Measurements from ENCODE around the gene SLC22A3.
"Not testable (repeated sequence)": the region's sequence is repeated elsewhere in the genome, so short reads cannot be mapped to it uniquely, and the experiment has no call there.

Gene SLC22A3

DNA sequence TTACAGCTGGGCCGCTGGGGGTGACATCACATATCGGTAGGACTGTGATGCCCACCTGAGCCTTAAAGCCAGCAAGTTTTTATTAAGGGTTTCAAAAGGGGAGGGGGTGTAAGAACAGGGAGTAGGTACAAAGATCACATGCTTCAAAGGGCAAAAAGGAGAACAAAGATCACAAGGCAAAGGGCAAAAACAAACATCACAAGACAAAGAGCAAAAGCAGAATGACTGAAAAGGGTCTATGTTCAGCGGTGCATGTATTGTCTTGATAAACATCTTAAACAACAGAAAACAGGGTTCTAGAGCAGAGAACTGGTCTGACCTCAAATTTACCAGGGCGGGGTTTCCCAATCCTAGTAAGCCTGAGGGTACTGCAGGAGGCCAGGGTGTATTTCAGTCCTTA, 101.6 kb downstream of the SLC22A3 start:
- not testable (repeated sequence) for DNase-seq

DNA sequence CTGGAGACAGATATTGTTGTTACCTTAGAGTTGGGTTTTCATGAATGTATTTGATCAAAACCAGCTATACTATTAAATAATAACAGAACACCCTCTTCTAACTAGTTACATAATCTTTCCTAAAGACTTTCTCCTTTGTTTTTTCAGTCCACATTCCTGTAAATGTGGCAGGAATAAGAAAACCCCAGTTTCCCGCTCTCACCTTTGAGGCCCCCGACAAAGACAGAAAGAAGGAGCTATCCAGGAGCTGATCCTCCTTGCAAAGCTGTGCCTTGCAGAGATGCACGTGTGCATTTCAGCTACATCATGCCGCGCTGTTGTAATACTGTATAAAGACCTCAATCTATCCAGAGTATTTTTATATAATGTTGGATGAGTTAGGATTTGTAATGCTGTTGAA, 102.7 kb downstream of the SLC22A3 start:
- no peak for DNase-seq

DNA sequence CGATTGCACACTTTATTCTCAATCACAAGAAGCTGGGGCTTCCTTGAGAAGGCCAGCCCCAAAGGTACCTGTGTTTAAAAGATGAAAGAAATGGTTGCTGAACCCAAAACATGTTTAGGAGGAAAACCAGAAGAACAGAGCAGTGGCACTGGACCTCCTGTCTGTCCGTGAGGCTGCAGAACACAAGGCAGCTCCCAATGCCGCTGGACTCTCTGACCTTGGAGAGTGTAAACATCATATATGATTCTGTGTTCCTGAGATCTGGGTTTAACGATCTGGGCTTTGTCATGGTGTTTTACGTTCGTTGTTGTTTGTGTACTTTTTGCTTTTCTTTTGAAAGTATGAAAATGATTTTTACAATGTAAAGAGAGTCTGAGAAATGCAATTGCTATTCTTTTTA, 106.1 kb downstream of the SLC22A3 start:
- DNase-seq = no peak

GRCh38 chr6:160455081-160455480, 106.9 kb downstream of the SLC22A3 start:
- no peak for DNase-seq

- peak; percentile 61 to 77 for DNase-seq
These were observed 107.5 kb downstream of the SLC22A3 start for GRCh38 chr6:160455541-160456213.

DNA sequence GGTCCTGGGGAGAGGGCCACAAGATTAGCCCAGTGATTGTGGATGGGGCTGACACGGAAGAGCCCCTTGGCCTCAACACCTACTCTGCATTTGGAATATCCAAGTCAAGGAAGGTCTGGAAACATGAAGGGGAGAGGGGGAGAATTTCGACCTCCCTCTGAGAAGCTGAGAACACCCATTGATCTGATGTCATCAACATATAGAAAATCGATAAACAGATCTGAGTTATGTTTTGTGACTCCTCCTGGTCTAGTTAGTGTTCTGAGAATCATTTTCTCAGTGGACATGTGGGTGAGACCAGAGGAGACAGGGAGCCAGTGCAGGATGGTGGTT, 108.0 kb downstream of the SLC22A3 start:
- no peak for DNase-seq

GRCh38 chr6:160457823-160458222, 109.6 kb downstream of the SLC22A3 start:
- no peak for DNase-seq

DNA sequence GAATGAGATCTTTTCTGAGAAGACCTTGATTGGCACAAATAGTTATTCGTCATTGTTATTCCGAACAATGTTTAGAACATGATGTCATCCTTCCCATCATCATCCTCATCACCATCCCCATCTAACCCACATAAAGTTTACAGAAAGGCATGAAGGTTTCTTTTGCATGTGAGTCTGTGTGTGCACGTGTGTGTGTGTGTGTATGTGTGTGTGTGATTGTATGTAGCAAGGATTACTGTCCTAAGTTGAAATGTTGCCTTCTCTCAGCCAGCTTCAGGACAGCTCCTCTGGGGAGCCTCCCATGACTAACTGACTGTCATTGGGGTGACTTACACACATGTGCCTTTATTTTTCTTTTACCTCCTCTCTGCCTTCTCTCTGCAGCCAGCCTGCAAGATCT, 113.5 kb downstream of the SLC22A3 start:
- DNase-seq = no peak

DNA sequence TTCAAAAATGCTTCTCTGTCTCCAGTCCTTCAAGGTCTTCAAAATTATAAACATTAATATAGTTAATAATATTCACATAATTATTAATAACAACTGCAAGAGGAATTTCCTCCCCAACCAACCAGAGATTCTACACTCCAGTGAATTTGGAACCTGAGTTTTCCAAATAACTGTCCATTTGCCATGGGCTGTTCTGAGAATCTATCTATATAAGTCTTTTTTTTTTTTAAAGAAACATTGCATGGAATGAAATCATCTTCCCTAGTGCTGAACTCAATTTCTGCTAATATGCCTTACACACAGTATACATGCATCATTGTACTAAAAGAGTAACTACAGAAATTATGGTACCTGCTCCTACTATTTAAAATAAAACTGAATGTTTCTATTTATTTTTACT, 113.9 kb downstream of the SLC22A3 start:
- DNase-seq = no peak

- peak; percentile 49 to 78 for DNase-seq
These were observed 114.5 kb downstream of the SLC22A3 start for GRCh38 chr6:160462551-160463109.

DNA sequence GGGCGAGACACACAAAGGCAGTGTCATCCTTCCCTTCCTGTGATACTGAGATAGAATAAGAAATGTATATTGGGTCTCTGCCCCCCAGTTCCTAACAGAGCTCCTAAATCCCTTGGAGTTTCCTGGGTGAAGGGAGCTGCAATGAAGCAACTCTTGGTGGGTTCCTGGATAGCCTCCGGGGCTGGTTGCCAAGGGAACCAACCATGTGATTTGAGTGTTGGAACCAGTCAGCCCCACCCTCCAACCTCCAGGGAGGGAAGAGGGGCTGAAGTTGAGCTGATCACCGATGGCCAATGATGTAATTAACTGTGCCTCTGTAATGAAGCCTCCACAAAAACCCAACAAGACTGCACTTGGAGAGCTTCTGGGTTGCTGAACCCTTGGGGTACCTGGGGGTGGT, 116.6 kb downstream of the SLC22A3 start:
- DNase-seq = no peak

- not testable (repeated sequence) for DNase-seq
These were observed 119.2 kb downstream of the SLC22A3 start for GRCh38 chr6:160467261-160467871.

DNA sequence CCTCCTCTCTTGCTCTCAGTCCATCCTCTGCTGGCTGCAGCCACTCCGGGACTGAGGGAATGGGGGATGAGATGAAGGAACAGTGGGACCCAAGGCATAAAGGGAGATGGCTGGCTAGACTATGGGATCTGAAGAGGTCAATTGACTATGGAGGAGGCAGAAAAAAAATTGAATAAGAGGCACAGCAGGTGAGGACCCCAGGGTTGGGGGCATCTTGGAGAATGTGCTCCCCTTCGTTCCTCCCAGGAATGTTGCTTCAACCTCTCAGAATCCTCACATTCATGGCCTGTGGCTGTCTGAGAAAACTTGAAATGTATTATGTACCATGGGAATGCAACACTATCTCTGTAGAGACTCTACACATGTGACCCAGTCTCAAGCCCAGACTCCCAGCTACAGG, 121.0 kb downstream of the SLC22A3 start:
- DNase-seq = no peak

GRCh38 chr6:160476056-160476455, 127.9 kb downstream of the SLC22A3 start:
- DNase-seq = not testable (repeated sequence)

DNA sequence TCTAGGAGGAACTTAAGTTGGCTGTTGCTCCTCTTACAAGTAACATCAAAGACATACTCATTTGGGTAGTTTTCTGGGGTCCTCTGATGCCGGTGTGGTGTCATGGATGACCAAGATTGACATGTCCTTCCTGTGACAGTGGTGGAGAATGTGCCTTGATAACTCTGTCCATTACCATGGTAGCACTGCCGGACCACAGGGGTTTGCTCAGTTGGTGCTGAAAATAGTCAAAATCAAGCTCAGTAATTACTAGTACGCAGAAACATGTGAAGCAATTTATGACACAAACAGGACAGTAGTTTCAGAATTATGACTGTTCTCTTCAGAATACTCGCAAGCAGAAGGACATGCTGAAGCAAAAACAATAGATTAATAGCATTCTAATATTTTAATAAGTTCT, 128.9 kb downstream of the SLC22A3 start:
- DNase-seq = not testable (repeated sequence)

DNA sequence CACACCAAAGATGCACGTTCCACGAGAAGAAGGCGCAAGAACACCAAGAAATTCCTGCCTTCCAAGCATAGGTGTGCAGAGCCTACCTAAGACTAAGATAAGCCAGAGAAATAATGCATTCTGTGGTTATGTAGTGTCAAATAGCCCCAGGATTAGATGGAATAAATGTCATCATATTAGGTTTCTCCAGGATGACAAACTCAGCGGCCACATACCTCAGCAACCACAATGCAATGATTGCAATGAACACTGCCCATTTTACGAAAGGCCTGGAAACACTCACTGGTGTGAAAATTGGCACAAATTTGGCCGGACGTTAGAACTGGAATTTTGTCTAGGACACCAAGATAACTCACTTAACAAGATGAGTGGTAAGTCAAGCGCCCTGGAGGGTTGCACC, 129.7 kb downstream of the SLC22A3 start:
- no peak for DNase-seq

- DNase-seq = no peak
These were observed 138.9 kb downstream of the SLC22A3 start for GRCh38 chr6:160487116-160487515.

GRCh38 chr6:160489091-160489490, 140.9 kb downstream of the SLC22A3 start:
- no peak for DNase-seq

DNA sequence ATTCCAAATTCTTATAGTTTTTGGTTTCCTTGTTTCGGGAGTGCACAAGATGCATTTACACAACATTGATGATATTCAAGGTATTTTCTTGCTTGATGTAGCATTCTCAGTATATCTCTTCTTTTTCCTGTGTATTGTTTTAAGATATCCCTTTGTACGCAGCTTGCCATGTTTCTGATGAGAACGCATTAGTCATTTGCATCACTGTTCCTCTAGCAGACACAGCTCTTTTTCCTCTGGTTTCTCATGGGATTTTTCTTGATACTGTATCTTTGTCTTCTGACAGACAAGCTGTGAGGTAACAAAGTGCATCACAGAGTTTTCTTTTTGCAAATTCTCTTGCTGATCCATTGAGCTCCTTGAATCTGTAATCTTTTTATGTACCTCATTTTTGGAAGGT, 146.4 kb downstream of the SLC22A3 start:
- DNase-seq = no peak

GRCh38 chr6:160500639-160501038, 152.5 kb downstream of the SLC22A3 start:
- no peak for DNase-seq
